ENCODE results near the gene IGSF9B.

Gene IGSF9B

DNA sequence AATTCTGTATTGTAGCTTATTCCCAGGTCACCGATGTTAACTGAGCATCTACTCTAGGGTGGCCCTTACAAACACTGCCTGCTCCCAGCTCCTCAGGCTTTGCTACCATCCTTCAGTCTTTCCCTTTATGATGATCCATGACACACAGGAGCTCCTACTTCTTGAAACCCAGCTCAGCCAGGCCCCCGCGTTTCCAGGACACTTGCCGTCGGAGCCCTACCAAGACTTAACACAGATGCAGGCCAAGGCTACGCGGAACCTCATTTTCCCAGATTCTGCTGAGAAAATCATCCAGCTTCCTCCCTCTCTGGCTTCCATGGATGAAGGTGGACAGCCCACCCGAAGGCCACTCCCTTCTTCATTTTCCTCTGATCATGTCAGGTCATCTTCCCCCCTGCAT is 18.6 kb downstream of the IGSF9B start:
- DNase-seq (ENCODE audit: low read depth) = no peak
- no peak for TF ChIP-seq CTCF (IDR thresholded peaks at IDR 0.05; ENCODE audit: low read depth, low read length, missing control alignments)
- no peak overlapping the region for H3K4me3 ChIP-seq (ENCODE audit: low read depth, low read length)

GRCh38 chr11:133937468-133937867 is 19.3 kb downstream of the IGSF9B start:
- no peak for TF ChIP-seq CTCF (IDR thresholded peaks at IDR 0.05; ENCODE audit: low read depth, low read length, missing control alignments)
- no peak for DNase-seq (ENCODE audit: low read depth)
- no peak overlapping the region for H3K4me3 ChIP-seq (ENCODE audit: low read depth, low read length)

DNA sequence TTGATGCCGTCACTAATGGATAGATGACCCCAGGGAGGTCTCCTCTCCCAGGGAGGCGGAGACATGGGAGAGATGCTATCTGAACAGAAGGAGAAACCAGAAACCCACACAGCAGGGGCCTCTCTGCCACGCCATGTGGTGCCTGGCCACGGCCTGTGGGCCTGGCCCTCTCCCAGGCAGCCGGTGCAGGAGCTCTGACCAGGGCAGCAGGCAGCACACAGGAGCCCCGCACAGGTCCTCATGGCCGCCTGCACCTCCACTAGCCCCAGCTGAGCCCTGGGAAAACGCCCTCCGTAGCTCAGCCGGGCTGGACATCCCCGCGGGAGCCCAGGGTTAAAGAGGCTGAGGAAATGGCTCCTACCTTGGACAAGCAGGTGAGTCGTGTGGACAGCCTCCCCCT is 19.8 kb downstream of the IGSF9B start:
- DNase-seq (ENCODE audit: low read depth) = no peak
- no peak overlapping the region for H3K4me3 ChIP-seq (ENCODE audit: low read depth, low read length)
- TF ChIP-seq CTCF (IDR thresholded peaks at IDR 0.05; ENCODE audit: low read depth, low read length, missing control alignments) = no peak

GRCh38 chr11:133936592-133936991 is 20.2 kb downstream of the IGSF9B start:
- DNase-seq (ENCODE audit: low read depth) = no peak
- H3K4me3 ChIP-seq (ENCODE audit: low read depth, low read length) = no peak overlapping the region
- no peak for TF ChIP-seq CTCF (IDR thresholded peaks at IDR 0.05; ENCODE audit: low read depth, low read length, missing control alignments)

DNA sequence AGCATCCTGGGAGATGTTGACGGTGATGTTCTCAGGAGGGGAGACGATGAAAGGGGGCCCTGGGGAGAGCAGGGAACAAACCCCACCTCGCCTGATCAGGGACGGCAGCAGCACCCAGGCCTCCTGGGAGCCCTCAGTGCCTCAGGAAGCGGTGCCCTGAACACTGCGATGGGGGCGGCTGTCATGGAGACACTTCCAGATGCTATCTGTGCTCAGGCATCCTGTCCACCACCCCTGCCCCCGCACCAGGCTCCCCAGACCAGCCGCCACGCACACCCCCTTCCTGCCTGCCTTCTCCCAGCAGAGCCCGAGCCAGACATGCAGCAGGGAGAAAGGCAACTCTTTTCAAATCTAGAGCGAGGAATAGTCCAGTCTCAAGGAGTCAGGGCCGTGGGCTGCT is 20.6 kb downstream of the IGSF9B start:
- TF ChIP-seq CTCF (IDR thresholded peaks at IDR 0.05; ENCODE audit: low read depth, low read length, missing control alignments) = no peak
- DNase-seq (ENCODE audit: low read depth) = no peak
- H3K4me3 ChIP-seq (ENCODE audit: low read depth, low read length) = no peak overlapping the region

GRCh38 chr11:133935551-133935910 is 21.2 kb downstream of the IGSF9B start:
- no peak overlapping the region for H3K4me3 ChIP-seq (ENCODE audit: low read depth, low read length)
- TF ChIP-seq CTCF (IDR thresholded peaks at IDR 0.05; ENCODE audit: low read depth, low read length, missing control alignments) = no peak
- DNase-seq (ENCODE audit: low read depth) = no peak

DNA sequence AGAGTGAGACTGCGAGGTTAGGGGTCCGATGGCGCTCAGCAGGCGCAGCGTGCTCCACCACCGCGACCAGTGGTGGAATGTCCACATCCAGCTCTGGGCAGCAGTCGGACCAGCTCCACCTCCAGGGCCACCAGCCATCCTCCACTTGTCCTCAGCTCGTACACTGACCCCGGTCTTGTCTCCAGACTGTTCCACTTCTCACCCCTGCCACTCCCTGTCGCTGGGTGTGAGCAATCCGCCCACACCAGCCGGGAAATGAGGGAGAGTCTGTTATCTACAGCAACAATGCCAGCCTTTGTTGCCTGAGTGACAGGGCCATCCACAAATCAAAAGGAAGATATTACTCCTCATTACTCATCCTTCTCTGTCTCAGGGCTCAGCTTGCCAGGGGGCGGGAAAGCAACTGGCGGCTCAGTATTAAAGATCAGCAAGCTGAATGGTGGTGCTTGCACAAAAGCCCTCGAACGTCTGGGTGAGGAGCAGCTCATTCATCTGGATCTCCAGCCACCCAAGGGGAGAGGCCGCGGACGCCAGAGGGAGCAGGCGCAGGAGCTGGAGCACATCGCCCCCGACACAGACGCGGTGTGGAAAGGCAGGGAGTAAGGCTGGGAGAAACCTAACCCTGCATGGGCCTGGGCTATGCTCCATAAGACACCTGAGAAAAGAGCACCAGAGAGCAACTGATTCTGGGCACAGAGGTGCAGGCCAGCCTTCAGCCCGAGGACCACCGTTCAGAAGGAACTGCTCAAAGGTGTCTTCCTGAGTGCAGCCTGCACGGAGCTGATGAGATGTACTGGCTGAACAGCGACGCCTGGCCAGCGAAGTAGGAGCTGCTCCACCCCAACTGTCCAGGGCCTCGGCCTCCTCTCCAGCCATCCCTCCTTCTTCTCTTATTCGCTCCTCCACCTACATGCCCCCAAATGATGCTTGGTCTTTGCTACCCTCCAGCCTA is 21.9 kb downstream of the IGSF9B start:
- no peak for TF ChIP-seq CTCF (IDR thresholded peaks at IDR 0.05; ENCODE audit: low read depth, low read length, missing control alignments)
- no peak for DNase-seq (ENCODE audit: low read depth)
- no peak overlapping the region for H3K4me3 ChIP-seq (ENCODE audit: low read depth, low read length)
